Stimulated activated naive CD4-positive, alpha-beta T cell (primary cell): ENCODE measurements around the gene EFEMP1.

ENCODE experiments used
- DNase-seq, 6 experiments: peaks; one replicate each; lab custom pipeline; 2025; lab: John Stamatoyannopoulos, UW

Gene EFEMP1

DNA sequence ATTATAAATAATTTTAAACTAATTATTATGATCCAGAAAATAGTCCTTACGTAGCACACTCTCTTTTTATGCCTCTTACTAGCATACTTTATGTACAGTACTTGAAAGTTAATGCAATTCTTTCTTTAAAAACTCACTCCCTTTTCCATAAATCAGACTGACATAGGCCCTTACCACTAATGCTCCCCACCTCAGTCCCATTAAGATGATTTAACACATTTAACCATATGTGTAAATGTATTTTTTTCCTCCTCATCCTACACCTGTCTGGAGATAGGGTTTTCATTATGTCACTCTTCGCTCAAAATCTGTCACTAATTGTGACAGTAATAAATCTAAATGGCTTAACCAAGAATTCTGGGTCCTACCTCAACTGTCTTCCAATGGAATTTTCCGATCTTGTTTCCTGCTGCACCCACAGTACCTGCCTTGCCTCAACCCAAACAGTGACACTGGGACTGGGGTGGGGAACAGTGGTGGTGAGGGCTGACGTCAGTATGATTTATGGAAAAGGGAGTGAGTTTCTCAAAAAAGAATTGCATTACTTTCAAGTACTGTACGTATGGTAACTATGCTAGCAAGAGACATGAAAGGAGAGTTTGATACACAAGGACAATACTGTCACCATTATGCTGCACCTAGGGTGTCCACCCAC is 25.1 kb downstream of the EFEMP1 start:
- no peak for DNase-seq

DNA sequence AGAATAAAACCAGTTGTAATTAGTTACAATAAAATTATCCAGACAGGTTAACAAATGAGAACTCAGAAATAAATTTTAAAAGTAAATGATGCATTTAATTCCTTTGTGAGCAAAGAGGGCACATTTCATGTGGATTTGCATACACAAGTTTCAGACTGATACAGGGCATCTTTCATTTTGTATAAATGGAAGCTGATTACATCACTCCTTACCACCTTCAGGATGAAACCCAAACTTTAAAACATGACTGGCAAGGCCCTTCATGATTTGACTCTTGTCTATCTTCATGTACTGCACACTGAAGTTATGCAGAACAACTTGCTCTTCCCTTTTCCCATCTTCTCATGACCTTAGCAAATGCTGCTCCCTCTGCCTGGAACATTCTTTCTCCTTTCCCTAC is 26.9 kb downstream of the EFEMP1 start:
- no peak for DNase-seq

GRCh38 chr2:55894720-55895119 is 28.9 kb downstream of the EFEMP1 start:
- DNase-seq, result no peak

GRCh38 chr2:55891671-55892094 is 31.9 kb downstream of the EFEMP1 start:
- no peak for DNase-seq

DNA sequence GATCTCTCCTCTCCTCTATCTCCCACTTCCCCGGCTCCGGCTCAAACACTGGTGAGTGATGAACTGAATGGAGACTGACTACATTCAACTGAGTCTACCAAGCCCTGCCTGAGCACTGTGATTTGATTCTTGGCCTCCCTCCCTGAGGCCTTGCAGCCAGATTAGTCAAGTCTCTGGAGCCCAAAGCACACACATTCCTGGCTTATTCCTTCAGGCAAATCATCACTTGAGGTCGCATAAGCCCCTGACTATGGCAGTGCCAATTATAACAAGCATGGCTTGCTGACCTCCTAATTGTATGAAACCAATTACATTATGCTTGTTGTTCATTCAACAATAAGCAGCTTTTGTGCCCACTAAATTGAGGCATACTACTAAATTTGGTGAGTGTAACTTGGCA is 34.6 kb downstream of the EFEMP1 start:
- DNase-seq, result no peak

- no peak for DNase-seq
Observed at GRCh38 chr2:55887901-55888624, 35.5 kb downstream of the EFEMP1 start.

DNA sequence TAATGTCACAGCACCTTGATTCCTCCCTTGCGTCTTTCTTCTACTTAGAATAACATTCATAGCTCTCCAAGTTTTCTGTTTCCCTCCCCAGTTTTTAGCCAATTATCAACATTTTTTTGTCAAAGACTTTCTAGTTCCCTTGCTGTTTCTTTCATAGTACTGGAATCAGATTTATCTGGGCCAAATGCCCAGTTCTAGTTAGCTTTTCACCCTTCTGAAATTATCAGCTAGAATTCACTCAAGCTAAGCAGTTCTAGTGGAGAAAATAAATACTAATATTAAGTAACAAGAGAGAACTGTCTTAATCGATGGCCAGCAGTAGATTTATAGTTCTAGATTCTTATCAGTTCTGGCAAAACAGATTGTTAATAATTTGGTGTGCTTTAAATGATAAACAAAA is 36.2 kb downstream of the EFEMP1 start:
- DNase-seq, result no peak

- no peak for DNase-seq
Observed at GRCh38 chr2:55885944-55886281, 37.7 kb downstream of the EFEMP1 start.

GRCh38 chr2:55885127-55885943 is 38.2 kb downstream of the EFEMP1 start:
- no peak for DNase-seq

- DNase-seq, result no peak
Observed at GRCh38 chr2:55883829-55884228, 39.8 kb downstream of the EFEMP1 start.

GRCh38 chr2:55883357-55883756 is 40.2 kb downstream of the EFEMP1 start:
- no peak for DNase-seq

- no peak for DNase-seq
Observed at GRCh38 chr2:55882954-55883353, 40.6 kb downstream of the EFEMP1 start.

DNA sequence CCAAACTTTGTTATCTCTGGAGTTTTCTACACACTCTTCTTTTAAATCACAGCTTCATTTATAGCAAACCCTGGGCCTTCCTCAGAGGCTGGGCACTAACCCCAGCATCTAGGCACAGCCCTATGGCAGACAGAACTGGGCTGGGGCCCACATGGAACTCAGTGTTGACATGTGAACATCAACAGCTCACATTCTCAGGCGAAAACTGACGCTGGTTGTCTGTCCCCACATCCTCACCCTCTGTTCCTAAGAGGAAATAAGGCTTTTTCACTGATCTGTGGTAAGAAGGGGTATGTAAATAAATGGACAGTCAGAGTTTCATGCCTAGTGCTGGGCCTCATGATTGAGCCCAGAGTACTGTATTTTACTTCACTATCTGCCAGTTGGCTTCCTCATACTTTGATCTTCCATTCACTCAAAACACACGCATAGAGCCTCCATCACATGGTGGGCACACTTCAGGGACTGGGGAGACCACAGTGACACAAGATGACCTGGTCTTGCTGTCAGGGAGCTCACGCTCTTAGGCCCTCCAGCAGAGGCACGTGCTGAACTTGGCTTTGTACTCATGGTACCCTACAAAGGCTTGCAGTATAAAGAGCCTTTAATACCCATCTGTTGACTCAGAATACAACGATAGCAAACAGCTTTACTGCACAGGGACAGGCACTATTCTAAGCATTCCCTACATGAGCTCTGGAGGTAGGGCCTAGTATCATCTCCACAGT is 43.0 kb downstream of the EFEMP1 start:
- DNase-seq, result no peak

DNA sequence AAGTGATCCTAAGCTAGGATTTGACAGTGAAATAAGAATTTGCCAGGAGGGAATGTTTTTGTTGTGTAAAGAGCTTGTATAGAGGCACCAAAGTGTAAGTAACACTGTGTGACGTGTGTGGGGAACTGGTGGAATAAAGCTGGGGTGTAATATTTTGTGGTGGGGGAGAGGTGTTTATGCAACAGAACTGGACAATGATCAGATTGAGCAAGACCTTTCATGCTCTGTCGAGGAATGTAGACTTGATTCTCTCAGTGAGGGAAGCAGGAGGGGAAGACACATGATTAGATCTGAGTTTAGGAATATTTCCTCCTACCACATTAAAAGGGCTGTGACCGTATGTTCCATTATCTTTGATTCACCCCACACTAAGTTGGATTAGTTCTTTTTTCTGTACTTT is 43.6 kb downstream of the EFEMP1 start:
- DNase-seq, result no peak

DNA sequence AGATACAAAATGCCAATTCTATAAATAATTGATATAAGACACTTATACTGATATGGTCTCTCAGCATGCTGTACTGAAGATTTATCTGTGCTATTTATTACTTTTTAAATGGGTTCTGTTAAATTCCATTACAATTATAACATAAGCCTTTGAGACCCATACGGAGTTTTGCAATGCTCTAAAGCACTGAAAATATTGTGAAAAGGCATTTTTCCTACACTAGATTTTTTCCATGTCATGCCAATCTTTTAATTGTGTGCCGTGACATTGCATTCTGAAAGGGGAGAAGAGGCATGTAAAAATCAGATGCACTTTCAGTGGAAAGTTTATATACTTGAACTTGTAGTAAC is 46.5 kb downstream of the EFEMP1 start:
- no peak for DNase-seq

DNA sequence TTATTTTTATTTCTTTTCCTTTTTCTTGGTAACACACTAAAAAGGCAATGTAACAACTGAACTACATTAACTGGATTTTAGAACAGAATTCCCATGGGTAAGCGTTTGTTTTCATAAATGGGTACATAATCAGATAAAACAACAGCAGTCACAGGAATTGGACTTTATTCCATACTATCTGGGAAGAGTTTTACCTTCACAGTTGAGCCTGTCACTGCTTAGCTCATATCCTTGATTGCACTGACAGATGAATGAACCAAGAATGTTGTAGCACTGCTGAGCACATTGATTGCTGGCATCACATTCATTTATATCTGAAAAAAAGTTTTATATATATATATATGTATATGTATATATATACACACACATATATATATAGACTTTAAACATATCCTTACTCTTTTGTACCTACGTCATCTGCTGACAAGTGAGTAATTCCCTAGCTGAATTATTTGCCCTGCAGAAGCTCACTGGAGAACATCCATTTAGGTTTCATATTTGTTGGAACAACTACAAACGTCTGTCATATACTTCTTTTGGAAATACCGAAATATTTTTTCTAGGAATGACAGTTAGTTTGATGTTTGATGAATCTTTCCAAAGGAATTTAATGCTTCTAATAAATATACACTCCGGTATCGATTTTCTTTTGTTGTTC is 47.0 kb downstream of the EFEMP1 start:
- no peak for DNase-seq

GRCh38 chr2:55875434-55876135 is 48.0 kb downstream of the EFEMP1 start:
- no peak for DNase-seq

GRCh38 chr2:55874338-55874737 is 49.2 kb downstream of the EFEMP1 start:
- no peak for DNase-seq

DNA sequence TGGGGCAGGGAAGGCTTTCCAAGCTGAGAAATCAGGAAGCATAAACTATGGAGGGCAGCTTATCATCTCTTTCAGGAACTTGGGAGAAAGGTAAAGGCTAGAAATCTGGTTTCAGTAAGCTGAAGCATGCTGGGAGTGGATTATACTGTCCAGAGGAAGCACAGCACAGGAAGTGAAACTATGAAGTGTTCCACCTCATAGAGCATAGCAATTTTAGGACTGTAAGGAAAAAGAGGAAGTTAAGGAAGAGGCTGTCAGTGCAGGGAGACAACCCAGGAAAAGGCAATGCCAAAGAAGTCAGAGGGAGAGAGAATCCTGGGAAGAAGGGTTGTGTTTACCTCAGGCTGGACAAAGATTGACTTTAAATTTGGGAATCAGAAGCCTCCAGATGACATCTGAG is 51.9 kb downstream of the EFEMP1 start:
- DNase-seq, result no peak

- DNase-seq, result no peak
Observed at GRCh38 chr2:55869637-55870325, 53.8 kb downstream of the EFEMP1 start.
